GM18868 (cell line): ENCODE measurements around the gene FAM181A.

Experiments used
- ATAC-seq: cut with Tn5 transposase; IDR thresholded peaks from one replicate; pipeline ENCODE4 v1.9.1; 2021; ENCODE audit warnings: mild to moderate bottlenecking, moderate library complexity; ENCODE audit not compliant: unreplicated experiment

The FAM181A gene

GRCh38 chr14:93947282-93947681, 20.1 kb downstream of the FAM181A start:
- ATAC-seq = no peak

- no peak for ATAC-seq
Measured at GRCh38 chr14:93949511-93950075, 22.4 kb downstream of the FAM181A start.

- ATAC-seq = no peak
Measured at GRCh38 chr14:93950948-93951634, 23.9 kb downstream of the FAM181A start.

GRCh38 chr14:93951635-93952540, 24.7 kb downstream of the FAM181A start:
- ATAC-seq = no peak

- no peak for ATAC-seq
Measured at GRCh38 chr14:93952829-93953228, 25.7 kb downstream of the FAM181A start.

- no peak for ATAC-seq
Measured at GRCh38 chr14:93953263-93953662, 26.1 kb downstream of the FAM181A start.

GRCh38 chr14:93953739-93954515, 26.8 kb downstream of the FAM181A start:
- no peak for ATAC-seq

- no peak for ATAC-seq
Measured at GRCh38 chr14:93954516-93954830, 27.3 kb downstream of the FAM181A start.

GRCh38 chr14:93954900-93955849, 28.0 kb downstream of the FAM181A start:
- ATAC-seq = peak; percentile 38

- ATAC-seq = no peak
Measured at GRCh38 chr14:93955850-93956481, 28.8 kb downstream of the FAM181A start.

- ATAC-seq = no peak
Measured at GRCh38 chr14:93956514-93957332, 29.6 kb downstream of the FAM181A start.

- ATAC-seq = no peak
Measured at GRCh38 chr14:93957333-93957710, 30.2 kb downstream of the FAM181A start.

- ATAC-seq = no peak
Measured at GRCh38 chr14:93957751-93958566, 30.8 kb downstream of the FAM181A start.

- no peak for ATAC-seq
Measured at GRCh38 chr14:93958567-93959238, 31.6 kb downstream of the FAM181A start.

- ATAC-seq = peak; percentile 76
Measured at GRCh38 chr14:93959239-93960107, 32.3 kb downstream of the FAM181A start.

- no peak for ATAC-seq
Measured at GRCh38 chr14:93960108-93960475, 32.9 kb downstream of the FAM181A start.
